Measurements from ENCODE around the gene FSTL4. TPM values are rescaled to one million over a fixed set of nuclear protein-coding genes. Genes with fewer than 3 reads are reported as not detected.

Gene FSTL4
- total RNA-seq, 1 experiment from 2014 or later, result 2.7 TPM

- POLR2A ChIA-PET, result no interaction called here
- TF ChIP-seq, protein P1, sequence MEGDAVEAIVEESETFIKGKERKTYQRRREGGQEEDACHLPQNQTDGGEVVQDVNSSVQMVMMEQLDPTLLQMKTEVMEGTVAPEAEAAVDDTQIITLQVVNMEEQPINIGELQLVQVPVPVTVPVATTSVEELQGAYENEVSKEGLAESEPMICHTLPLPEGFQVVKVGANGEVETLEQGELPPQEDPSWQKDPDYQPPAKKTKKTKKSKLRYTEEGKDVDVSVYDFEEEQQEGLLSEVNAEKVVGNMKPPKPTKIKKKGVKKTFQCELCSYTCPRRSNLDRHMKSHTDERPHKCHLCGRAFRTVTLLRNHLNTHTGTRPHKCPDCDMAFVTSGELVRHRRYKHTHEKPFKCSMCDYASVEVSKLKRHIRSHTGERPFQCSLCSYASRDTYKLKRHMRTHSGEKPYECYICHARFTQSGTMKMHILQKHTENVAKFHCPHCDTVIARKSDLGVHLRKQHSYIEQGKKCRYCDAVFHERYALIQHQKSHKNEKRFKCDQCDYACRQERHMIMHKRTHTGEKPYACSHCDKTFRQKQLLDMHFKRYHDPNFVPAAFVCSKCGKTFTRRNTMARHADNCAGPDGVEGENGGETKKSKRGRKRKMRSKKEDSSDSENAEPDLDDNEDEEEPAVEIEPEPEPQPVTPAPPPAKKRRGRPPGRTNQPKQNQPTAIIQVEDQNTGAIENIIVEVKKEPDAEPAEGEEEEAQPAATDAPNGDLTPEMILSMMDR (IDR thresholded peaks at IDR 0.05; ENCODE audit: insufficient read depth in 1 of 2, low read depth in 1 of 2, low read length in 1 of 2, severe bottlenecking in 1 of 2, unreplicated experiment in 1 of 2), result no peak
- Mint-ChIP-seq H3K27ac (ENCODE audit: unreplicated experiment) (no peak overlapping the region), H3K27me3 (ENCODE audit: insufficient read depth, unreplicated experiment) (peaks cover 12% of the 10 kb centered on the region), H3K4me1 (ENCODE audit: low read depth, unreplicated experiment) (no peaks in the 10 kb centered on the region), H3K9me3 (ENCODE audit: unreplicated experiment) (no peaks in the 10 kb centered on the region), H3K36me3 (ENCODE audit: insufficient read depth, unreplicated experiment) (no peaks in the 10 kb centered on the region), H3K4me3 (ENCODE audit: unreplicated experiment) (no peak overlapping the region)
- Histone ChIP-seq H3K4me1 (no peaks in the 10 kb centered on the region), H3K4me3 (ENCODE audit: low read depth, low read length) (no peak overlapping the region), H3K9me3 (no peaks in the 10 kb centered on the region), H3K27me3 (replicated peaks; ENCODE audit: control insufficient read depth, insufficient read depth, low read length) (no peaks in the 10 kb centered on the region), H3K36me3 (ENCODE audit: control insufficient read depth, insufficient read depth, low read length) (no peaks in the 10 kb centered on the region)
- intact Hi-C loops (cut with micrococcal nuclease; ENCODE audit: unreplicated experiment), result no loop called here
- DNase-seq, result no peak
- CTCF ChIA-PET, result no interaction called here
- no TSS peak for BruUV-seq (replicated peaks)
Measured at GRCh38 chr5:133400120-133400519, 212.2 kb downstream of the FSTL4 start.

DNA sequence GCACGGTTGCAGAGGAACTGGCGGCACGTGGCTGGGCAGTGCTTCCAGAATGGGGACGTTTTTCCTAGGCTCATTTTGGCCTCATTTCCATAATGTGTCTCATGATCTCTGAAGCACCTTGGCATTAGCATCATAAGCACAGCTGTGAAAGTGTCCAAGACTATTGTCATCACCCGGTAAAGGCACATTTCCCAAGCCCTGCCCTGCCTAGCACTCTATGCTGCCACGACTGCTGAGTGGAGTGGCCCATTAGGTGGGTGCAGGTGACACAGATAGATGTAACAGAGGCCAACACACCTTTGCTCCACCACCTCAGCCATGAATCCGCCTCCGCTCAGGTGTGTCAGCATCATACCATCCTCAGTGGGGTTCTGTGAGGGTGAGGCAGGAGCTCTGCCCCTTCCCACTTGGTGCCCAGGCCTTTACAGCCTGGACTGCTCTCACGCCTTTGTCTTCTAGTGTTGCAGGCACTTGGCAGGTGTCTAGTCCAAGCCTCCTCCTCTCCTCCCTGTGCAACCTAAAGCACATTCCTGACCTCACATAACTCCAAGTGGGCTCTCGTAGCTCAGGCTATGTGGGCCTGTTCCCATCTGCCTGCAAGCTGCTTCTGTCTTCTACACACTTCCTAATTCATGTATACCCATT is 213.0 kb downstream of the FSTL4 start:
- no TSS peak for BruUV-seq (replicated peaks)
- no peaks in the 10 kb centered on the region for H3K36me3 ChIP-seq (ENCODE audit: control insufficient read depth, insufficient read depth, low read length)
- TF ChIP-seq, protein P1 (IDR thresholded peaks at IDR 0.05; ENCODE audit: insufficient read depth in 1 of 2, low read depth in 1 of 2, low read length in 1 of 2, severe bottlenecking in 1 of 2, unreplicated experiment in 1 of 2), result no peak
- CTCF ChIA-PET, result no interaction called here
- no peaks in the 10 kb centered on the region for H3K4me1 Mint-ChIP-seq (ENCODE audit: low read depth, unreplicated experiment)
- no peaks in the 10 kb centered on the region for H3K9me3 Mint-ChIP-seq (ENCODE audit: unreplicated experiment)
- no peaks in the 10 kb centered on the region for H3K36me3 Mint-ChIP-seq (ENCODE audit: insufficient read depth, unreplicated experiment)
- intact Hi-C loops (cut with micrococcal nuclease; ENCODE audit: unreplicated experiment), result no loop called here
- H3K27me3 Mint-ChIP-seq (ENCODE audit: insufficient read depth, unreplicated experiment), result peaks cover 12% of the 10 kb centered on the region
- H3K4me3 ChIP-seq (ENCODE audit: low read depth, low read length), result no peak overlapping the region
- H3K27me3 ChIP-seq (replicated peaks; ENCODE audit: control insufficient read depth, insufficient read depth, low read length), result no peaks in the 10 kb centered on the region
- POLR2A ChIA-PET, result no interaction called here
- H3K4me1 ChIP-seq, result no peaks in the 10 kb centered on the region
- no peak overlapping the region for H3K4me3 Mint-ChIP-seq (ENCODE audit: unreplicated experiment)
- DNase-seq, result no peak
- no peaks in the 10 kb centered on the region for H3K9me3 ChIP-seq
- H3K27ac Mint-ChIP-seq (ENCODE audit: unreplicated experiment), result no peak overlapping the region

GRCh38 chr5:133398646-133399101 is 213.7 kb downstream of the FSTL4 start:
- Histone ChIP-seq H3K4me3 (ENCODE audit: low read depth, low read length) (no peak overlapping the region), H3K27me3 (replicated peaks; ENCODE audit: control insufficient read depth, insufficient read depth, low read length) (no peaks in the 10 kb centered on the region), H3K4me1 (no peaks in the 10 kb centered on the region), H3K9me3 (no peaks in the 10 kb centered on the region), H3K36me3 (ENCODE audit: control insufficient read depth, insufficient read depth, low read length) (no peaks in the 10 kb centered on the region)
- POLR2A ChIA-PET, result no interaction called here
- H3K27ac Mint-ChIP-seq (ENCODE audit: unreplicated experiment), result no peak overlapping the region
- no peaks in the 10 kb centered on the region for H3K36me3 Mint-ChIP-seq (ENCODE audit: insufficient read depth, unreplicated experiment)
- TF ChIP-seq, protein P1 (IDR thresholded peaks at IDR 0.05; ENCODE audit: insufficient read depth in 1 of 2, low read depth in 1 of 2, low read length in 1 of 2, severe bottlenecking in 1 of 2, unreplicated experiment in 1 of 2), result no peak
- intact Hi-C loops (cut with micrococcal nuclease; ENCODE audit: unreplicated experiment), result no loop called here
- H3K4me3 Mint-ChIP-seq (ENCODE audit: unreplicated experiment), result no peak overlapping the region
- H3K4me1 Mint-ChIP-seq (ENCODE audit: low read depth, unreplicated experiment), result no peaks in the 10 kb centered on the region
- no peak for DNase-seq
- CTCF ChIA-PET, result no interaction called here
- peaks cover 12% of the 10 kb centered on the region for H3K27me3 Mint-ChIP-seq (ENCODE audit: insufficient read depth, unreplicated experiment)
- BruUV-seq (replicated peaks), result no TSS peak
- no peaks in the 10 kb centered on the region for H3K9me3 Mint-ChIP-seq (ENCODE audit: unreplicated experiment)
